DOHH2 (cell line): Measurements from ENCODE around the gene SNX3.

ENCODE experiments used
- EZH2phosphoT487 ChIP-seq: fragments of 200-600 bp; sonication (generic); IDR thresholded peaks from 2 replicates; pipeline ENCODE4 v1.6.1; 2017; ENCODE audit warnings: borderline replicate concordance, mild to moderate bottlenecking, antibody characterized with exemption, low read length, moderate library complexity, mixed read lengths
- TF ChIP-seq, protein P1 (sequence below): fragments of 200-600 bp; sonication (generic); IDR thresholded peaks from one replicate; pipeline ENCODE4 v1.5.1; 2014; ENCODE audit warnings: antibody characterized with exemption, mild to moderate bottlenecking, low read depth, low read length; ENCODE audit not compliant: poor library complexity, severe bottlenecking

DNA sequence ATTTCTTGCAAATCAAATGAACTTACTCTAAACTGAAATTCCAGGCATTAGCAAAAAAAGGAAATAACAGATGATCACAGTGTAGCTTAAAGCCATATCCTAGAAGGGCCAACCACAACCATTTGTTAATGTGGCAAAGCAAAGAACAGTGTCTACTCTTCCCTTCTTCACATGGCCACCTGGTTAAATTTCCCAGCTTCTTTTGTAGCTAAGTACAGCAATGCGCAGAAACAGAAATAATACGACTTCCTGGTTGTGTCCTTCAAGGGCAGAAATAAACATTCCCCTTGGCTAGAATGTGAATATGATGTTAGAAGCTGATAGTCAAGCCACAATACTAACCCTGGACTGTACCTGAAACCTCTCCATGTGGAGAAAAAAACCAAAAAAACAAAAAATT, 9.6 kb downstream of the SNX3 start:
- TF ChIP-seq, protein P1, sequence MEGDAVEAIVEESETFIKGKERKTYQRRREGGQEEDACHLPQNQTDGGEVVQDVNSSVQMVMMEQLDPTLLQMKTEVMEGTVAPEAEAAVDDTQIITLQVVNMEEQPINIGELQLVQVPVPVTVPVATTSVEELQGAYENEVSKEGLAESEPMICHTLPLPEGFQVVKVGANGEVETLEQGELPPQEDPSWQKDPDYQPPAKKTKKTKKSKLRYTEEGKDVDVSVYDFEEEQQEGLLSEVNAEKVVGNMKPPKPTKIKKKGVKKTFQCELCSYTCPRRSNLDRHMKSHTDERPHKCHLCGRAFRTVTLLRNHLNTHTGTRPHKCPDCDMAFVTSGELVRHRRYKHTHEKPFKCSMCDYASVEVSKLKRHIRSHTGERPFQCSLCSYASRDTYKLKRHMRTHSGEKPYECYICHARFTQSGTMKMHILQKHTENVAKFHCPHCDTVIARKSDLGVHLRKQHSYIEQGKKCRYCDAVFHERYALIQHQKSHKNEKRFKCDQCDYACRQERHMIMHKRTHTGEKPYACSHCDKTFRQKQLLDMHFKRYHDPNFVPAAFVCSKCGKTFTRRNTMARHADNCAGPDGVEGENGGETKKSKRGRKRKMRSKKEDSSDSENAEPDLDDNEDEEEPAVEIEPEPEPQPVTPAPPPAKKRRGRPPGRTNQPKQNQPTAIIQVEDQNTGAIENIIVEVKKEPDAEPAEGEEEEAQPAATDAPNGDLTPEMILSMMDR = no peak
- TF ChIP-seq EZH2phosphoT487 = no peak
